ENCODE results near the gene C16orf86.

The C16orf86 gene

GRCh38 chr16:67697422-67698185, 31.0 kb downstream of the C16orf86 start:
- no peak for DNase-seq

- DNase-seq, result no peak
These were observed 32.7 kb downstream of the C16orf86 start for GRCh38 chr16:67699265-67699664.

- DNase-seq, result no peak
These were observed 34.8 kb downstream of the C16orf86 start for GRCh38 chr16:67701420-67701819.

GRCh38 chr16:67702130-67702529, 35.5 kb downstream of the C16orf86 start:
- no peak for DNase-seq

- no peak for DNase-seq
These were observed 37.0 kb downstream of the C16orf86 start for GRCh38 chr16:67703626-67704025.

- no peak for DNase-seq
These were observed 37.5 kb downstream of the C16orf86 start for GRCh38 chr16:67704110-67704509.

- no peak for DNase-seq
These were observed 40.6 kb downstream of the C16orf86 start for GRCh38 chr16:67707210-67707609.

GRCh38 chr16:67707790-67708189, 41.2 kb downstream of the C16orf86 start:
- no peak for DNase-seq

- DNase-seq, result no peak
These were observed 41.8 kb downstream of the C16orf86 start for GRCh38 chr16:67708368-67708771.

GRCh38 chr16:67709050-67709449, 42.4 kb downstream of the C16orf86 start:
- DNase-seq, result no peak

- DNase-seq, result no peak
These were observed 44.0 kb downstream of the C16orf86 start for GRCh38 chr16:67710607-67711006.

- DNase-seq, result no peak
These were observed 47.1 kb downstream of the C16orf86 start for GRCh38 chr16:67713647-67714273.

- no peak for DNase-seq
These were observed 47.9 kb downstream of the C16orf86 start for GRCh38 chr16:67714522-67714921.

GRCh38 chr16:67716097-67716496, 49.5 kb downstream of the C16orf86 start:
- no peak for DNase-seq
